Natural killer cell (primary cell): Measurements from ENCODE around the gene TOM1. TPM values are rescaled to one million over a fixed set of nuclear protein-coding genes. Genes with fewer than 3 reads are reported as not detected.

Source experiments
- ATAC-seq, 3 donors: fragments of 150-1000 bp in 2 of 3; fragments of 200-7000 bp in 1 of 3; cut with Tn5 transposase; 1 replicate in 1 of 3; 2 replicates in 2 of 3; pipeline ENCODE4 v1.10.0; 2021; ENCODE audit warnings: mild to moderate bottlenecking in 2 of 3, moderate library complexity in 2 of 3
- DNase-seq, 2 donors: peaks; one replicate each; pipeline versions ENCODE4 v3.0.0 to v3.0.0-alpha.2; 2013 to 2021; ENCODE audit warnings: mixed read lengths in 1 of 2
- H3K27ac ChIP-seq: one replicate; pipeline ENCODE4 v1.5.1; 2013; ENCODE audit warnings: mild to moderate bottlenecking, low read length
- H3K27me3 ChIP-seq: one replicate; pipeline ENCODE4 v1.6.1; 2013; ENCODE audit warnings: low read length; ENCODE audit not compliant: control insufficient read depth, insufficient read depth
- H3K36me3 ChIP-seq: one replicate; pipeline ENCODE4 v1.6.1; 2013; ENCODE audit warnings: low read length; ENCODE audit not compliant: control insufficient read depth, insufficient read depth
- H3K4me1 ChIP-seq: one replicate; pipeline ENCODE4 v1.6.1; 2013; ENCODE audit warnings: low read length; ENCODE audit not compliant: control insufficient read depth, insufficient read depth
- H3K4me3 ChIP-seq: one replicate; pipeline ENCODE4 v1.5.1; 2013; ENCODE audit warnings: low read length
- H3K9me3 ChIP-seq: one replicate; pipeline ENCODE4 v1.6.1; 2013; ENCODE audit warnings: low read length; ENCODE audit not compliant: control insufficient read depth, insufficient read depth
- H3K27ac Mint-ChIP-seq, 2 donors: one replicate each; pipeline ENCODE4 v1.8.0; 2022; ENCODE audit warnings: mild to moderate bottlenecking in 2 of 2, mixed read lengths in 2 of 2, moderate library complexity in 1 of 2
- H3K27me3 Mint-ChIP-seq, 2 donors: one replicate each; pipeline ENCODE4 v1.8.0; 2022; ENCODE audit warnings: low read depth in 2 of 2, mixed read lengths in 2 of 2
- H3K36me3 Mint-ChIP-seq: one replicate; pipeline ENCODE4 v1.8.0; 2022; ENCODE audit warnings: mixed read lengths
- H3K4me1 Mint-ChIP-seq, 2 donors: one replicate each; pipeline ENCODE4 v1.8.0; 2022; ENCODE audit warnings: mixed read lengths in 2 of 2
- H3K4me3 Mint-ChIP-seq: one replicate; pipeline ENCODE4 v1.8.0; 2022; ENCODE audit warnings: mild to moderate bottlenecking, moderate library complexity, mixed read lengths
- H3K9me3 Mint-ChIP-seq, 2 donors: one replicate each; pipeline ENCODE4 v1.8.0; 2022; ENCODE audit warnings: mixed read lengths in 2 of 2
- CTCF ChIP-seq: fragments of 200-600 bp; IDR thresholded peaks from one replicate; pipeline ENCODE4 v1.8.0; 2022; ENCODE audit warnings: antibody characterized with exemption
- WGBS: methylation state at CpG from one replicate; pipeline ENCODE4 v1.1.7; 2013; ENCODE audit warnings: missing lambda C conversion rate; ENCODE audit not compliant: insufficient coverage; 5-methylcytosine and 5-hydroxymethylcytosine counted together
- intact Hi-C: fragments of 100-400 bp; cut with micrococcal nuclease; formaldehyde crosslinking; loops from one replicate; pipeline ENCODE4 v1.14.2; 2022
- total RNA-seq, 4 donors: library from RNA; stranded (reverse); fragments of 120-200 nt in 1 of 4; gene quantifications; one replicate each; pipeline versions ENCODE4 v1.2.3 to v1.2.4, GENCODE V29; 2013 to 2022

TOM1 gene
- total RNA-seq, 3 donors from 2014 or later (not counting 1 experiment from before 2014, with no cell fraction given) = 102 to 132 (median 107) TPM

DNA sequence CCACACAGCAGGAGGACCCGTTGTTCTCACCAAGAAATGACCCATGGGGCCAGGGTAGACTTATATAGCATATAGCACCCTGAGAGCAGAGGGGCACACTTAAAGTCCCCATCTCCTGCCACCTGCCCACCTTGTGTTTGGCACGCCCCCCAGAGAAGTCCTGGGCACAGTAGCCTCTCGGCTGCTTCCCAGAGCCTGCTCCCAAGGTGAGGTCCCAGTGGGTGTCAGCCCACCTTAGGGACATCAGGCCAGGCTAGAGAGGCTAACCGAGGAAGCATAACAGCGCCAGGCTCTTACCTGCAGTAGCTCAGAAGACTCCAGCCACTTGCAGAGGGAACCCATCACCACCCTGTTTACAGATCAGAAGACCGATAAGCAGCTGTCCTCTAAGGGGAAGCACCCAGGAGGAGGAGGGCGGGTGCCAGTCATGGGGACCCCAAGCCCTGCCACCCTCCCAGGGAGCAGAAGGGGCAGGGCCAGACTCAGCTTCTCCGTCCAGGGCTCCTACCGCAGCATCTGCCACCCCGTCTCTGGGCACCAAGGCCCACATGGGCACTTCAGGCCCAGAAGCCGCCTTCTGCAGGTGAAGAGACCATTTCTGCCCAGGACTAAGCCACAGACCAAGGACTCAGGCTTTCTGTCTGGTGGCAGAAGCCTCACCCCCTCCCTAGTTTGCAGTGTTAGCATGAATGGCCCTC, 46.3 kb downstream of the TOM1 start:
- Mint-ChIP-seq H3K4me3 (no peak overlapping the region), H3K27ac (no peak overlapping the region), H3K4me1 (peaks cover 6 to 8% of the 10 kb centered on the region in 2 donors), H3K27me3 (peaks cover 0 to 2% of the 10 kb centered on the region in 2 donors), H3K36me3 (no peaks in the 10 kb centered on the region), H3K9me3 (no peaks in the 10 kb centered on the region)
- no peak for DNase-seq
- Histone ChIP-seq H3K4me1 (peaks cover 7% of the 10 kb centered on the region), H3K9me3 (no peaks in the 10 kb centered on the region), H3K36me3 (peaks cover 12% of the 10 kb centered on the region), H3K27me3 (no peaks in the 10 kb centered on the region), H3K27ac (no peak overlapping the region), H3K4me3 (no peak overlapping the region)
- intact Hi-C loops = no loop called here
- 92% methylated on average over 11 of the region's 11 CpGs for WGBS
- ATAC-seq = no peak
- no peak for TF ChIP-seq CTCF

- Histone ChIP-seq H3K4me3 (no peak overlapping the region), H3K4me1 (peaks cover 15% of the 10 kb centered on the region), H3K27ac (no peak overlapping the region), H3K9me3 (no peaks in the 10 kb centered on the region), H3K27me3 (peaks cover 3% of the 10 kb centered on the region), H3K36me3 (peaks cover 12% of the 10 kb centered on the region)
- DNase-seq (no peak), ATAC-seq (no peak)
- Mint-ChIP-seq H3K27me3 (peaks cover 0 to 6% of the 10 kb centered on the region in 2 donors), H3K4me3 (no peak overlapping the region), H3K27ac (no peak overlapping the region), H3K4me1 (peaks cover 14 to 15% of the 10 kb centered on the region in 2 donors), H3K9me3 (no peaks in the 10 kb centered on the region), H3K36me3 (no peaks in the 10 kb centered on the region)
- intact Hi-C loops = no loop called here
- no peak for TF ChIP-seq CTCF
- WGBS = 94% methylated on average over 19 of the region's 19 CpGs
Measured at GRCh38 chr22:35346596-35347220, 47.0 kb downstream of the TOM1 start.

DNA sequence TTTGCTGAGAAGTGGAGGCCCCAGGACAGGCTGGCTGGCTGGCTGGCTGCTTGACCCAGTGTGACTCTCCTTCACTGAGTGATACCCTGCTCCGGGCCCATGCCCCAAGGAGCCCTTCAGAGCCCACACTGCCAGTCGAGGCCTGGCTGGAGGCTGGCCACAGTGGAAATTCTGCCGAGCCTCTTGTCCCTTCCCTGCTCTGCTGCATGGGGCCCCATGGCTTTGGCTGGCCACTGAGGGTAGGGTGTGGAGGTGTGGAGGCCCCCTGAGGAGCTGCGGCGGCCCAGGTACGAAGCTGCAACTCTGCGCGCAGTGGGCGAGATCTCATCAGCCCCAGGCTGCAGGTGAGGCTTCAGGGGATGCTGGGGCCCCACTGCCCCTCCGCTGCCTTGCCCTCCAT, 47.8 kb downstream of the TOM1 start:
- TF ChIP-seq CTCF = no peak
- H3K4me3 Mint-ChIP-seq = no peak overlapping the region
- Histone ChIP-seq H3K4me3 (no peak overlapping the region), H3K4me1 (peaks cover 22% of the 10 kb centered on the region), H3K27ac (no peak overlapping the region), H3K27me3 (peaks cover 3% of the 10 kb centered on the region), H3K9me3 (no peaks in the 10 kb centered on the region), H3K36me3 (peaks cover 12% of the 10 kb centered on the region)
- WGBS = 94% methylated on average over 10 of the region's 10 CpGs
- intact Hi-C loops = no loop called here
- H3K4me1 Mint-ChIP-seq = peaks cover 16 to 23% of the 10 kb centered on the region in 2 donors
- no peak overlapping the region for H3K27ac Mint-ChIP-seq
- no peaks in the 10 kb centered on the region for H3K9me3 Mint-ChIP-seq
- DNase-seq = no peak
- H3K27me3 Mint-ChIP-seq = peaks cover 0 to 7% of the 10 kb centered on the region in 2 donors
- H3K36me3 Mint-ChIP-seq = no peaks in the 10 kb centered on the region
- no peak for ATAC-seq
